ENCODE data around the gene B2M. TPM values are rescaled to one million over a fixed set of nuclear protein-coding genes. Genes with fewer than 3 reads are reported as not detected.
"Not testable (repeated sequence)": the region's sequence is repeated elsewhere in the genome, so short reads cannot be mapped to it uniquely, and the experiment has no call there.

Gene B2M
- total RNA-seq, 1 experiment from 2014 or later, result 792 TPM

GRCh38 chr15:44712346-44713005 lies 1.2 kb downstream of the B2M start:
- peak overlapping the region; percentile 87 for H3K4me3 ChIP-seq
- H3K4me1 ChIP-seq, result 0 out of 2 replicates have a peak, but pooled peaks cover 6% of the 10 kb centered on the region
- H3K27ac ChIP-seq, result peak overlapping the region; percentile 79
- DNase-seq, result peak; percentile 66 to 77
- no peaks in the 10 kb centered on the region for H3K9me3 ChIP-seq (replicated peaks)
- H3K27me3 ChIP-seq, result no peaks in the 10 kb centered on the region
- H3K36me3 ChIP-seq, result peaks cover 26% of the 10 kb centered on the region

DNA sequence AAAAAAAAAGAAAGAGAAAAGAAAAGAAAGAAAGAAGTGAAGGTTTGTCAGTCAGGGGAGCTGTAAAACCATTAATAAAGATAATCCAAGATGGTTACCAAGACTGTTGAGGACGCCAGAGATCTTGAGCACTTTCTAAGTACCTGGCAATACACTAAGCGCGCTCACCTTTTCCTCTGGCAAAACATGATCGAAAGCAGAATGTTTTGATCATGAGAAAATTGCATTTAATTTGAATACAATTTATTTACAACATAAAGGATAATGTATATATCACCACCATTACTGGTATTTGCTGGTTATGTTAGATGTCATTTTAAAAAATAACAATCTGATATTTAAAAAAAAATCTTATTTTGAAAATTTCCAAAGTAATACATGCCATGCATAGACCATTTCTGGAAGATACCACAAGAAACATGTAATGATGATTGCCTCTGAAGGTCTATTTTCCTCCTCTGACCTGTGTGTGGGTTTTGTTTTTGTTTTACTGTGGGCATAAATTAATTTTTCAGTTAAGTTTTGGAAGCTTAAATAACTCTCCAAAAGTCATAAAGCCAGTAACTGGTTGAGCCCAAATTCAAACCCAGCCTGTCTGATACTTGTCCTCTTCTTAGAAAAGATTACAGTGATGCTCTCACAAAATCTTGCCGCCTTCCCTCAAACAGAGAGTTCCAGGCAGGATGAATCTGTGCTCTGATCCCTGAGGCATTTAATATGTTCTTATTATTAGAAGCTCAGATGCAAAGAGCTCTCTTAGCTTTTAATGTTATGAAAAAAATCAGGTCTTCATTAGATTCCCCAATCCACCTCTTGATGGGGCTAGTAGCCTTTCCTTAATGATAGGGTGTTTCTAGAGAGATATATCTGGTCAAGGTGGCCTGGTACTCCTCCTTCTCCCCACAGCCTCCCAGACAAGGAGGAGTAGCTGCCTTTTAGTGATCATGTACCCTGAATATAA lies 2.0 kb downstream of the B2M start:
- Histone ChIP-seq H3K27ac (no peak overlapping the region), H3K4me3 (peak overlapping the region; percentile 87), H3K27me3 (no peaks in the 10 kb centered on the region), H3K4me1 (0 out of 2 replicates have a peak, but pooled peaks cover 6% of the 10 kb centered on the region), H3K36me3 (peaks cover 34% of the 10 kb centered on the region), H3K9me3 (replicated peaks) (no peaks in the 10 kb centered on the region)
- DNase-seq, result peak in 1 of 2 experiments; percentile 47

DNA sequence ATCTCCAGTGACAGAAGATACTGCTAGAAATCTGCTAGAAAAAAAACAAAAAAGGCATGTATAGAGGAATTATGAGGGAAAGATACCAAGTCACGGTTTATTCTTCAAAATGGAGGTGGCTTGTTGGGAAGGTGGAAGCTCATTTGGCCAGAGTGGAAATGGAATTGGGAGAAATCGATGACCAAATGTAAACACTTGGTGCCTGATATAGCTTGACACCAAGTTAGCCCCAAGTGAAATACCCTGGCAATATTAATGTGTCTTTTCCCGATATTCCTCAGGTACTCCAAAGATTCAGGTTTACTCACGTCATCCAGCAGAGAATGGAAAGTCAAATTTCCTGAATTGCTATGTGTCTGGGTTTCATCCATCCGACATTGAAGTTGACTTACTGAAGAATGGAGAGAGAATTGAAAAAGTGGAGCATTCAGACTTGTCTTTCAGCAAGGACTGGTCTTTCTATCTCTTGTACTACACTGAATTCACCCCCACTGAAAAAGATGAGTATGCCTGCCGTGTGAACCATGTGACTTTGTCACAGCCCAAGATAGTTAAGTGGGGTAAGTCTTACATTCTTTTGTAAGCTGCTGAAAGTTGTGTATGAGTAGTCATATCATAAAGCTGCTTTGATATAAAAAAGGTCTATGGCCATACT lies 4.0 kb downstream of the B2M start:
- no peaks in the 10 kb centered on the region for H3K9me3 ChIP-seq (replicated peaks)
- H3K4me1 ChIP-seq, result 0 out of 2 replicates have a peak, but pooled peaks cover 6% of the 10 kb centered on the region
- no peaks in the 10 kb centered on the region for H3K27me3 ChIP-seq
- peaks cover 41% of the 10 kb centered on the region for H3K36me3 ChIP-seq
- H3K27ac ChIP-seq, result no peak overlapping the region
- no peak for DNase-seq
- no peak overlapping the region for H3K4me3 ChIP-seq

- Histone ChIP-seq H3K4me1 (0 out of 2 replicates have a peak, but pooled peaks cover 6% of the 10 kb centered on the region), H3K36me3 (peaks cover 41% of the 10 kb centered on the region), H3K4me3 (no peak overlapping the region), H3K27me3 (no peaks in the 10 kb centered on the region), H3K27ac (no peak overlapping the region), H3K9me3 (replicated peaks) (no peaks in the 10 kb centered on the region)
- DNase-seq, result no peak
Measured at GRCh38 chr15:44715797-44716334, 4.5 kb downstream of the B2M start.

DNA sequence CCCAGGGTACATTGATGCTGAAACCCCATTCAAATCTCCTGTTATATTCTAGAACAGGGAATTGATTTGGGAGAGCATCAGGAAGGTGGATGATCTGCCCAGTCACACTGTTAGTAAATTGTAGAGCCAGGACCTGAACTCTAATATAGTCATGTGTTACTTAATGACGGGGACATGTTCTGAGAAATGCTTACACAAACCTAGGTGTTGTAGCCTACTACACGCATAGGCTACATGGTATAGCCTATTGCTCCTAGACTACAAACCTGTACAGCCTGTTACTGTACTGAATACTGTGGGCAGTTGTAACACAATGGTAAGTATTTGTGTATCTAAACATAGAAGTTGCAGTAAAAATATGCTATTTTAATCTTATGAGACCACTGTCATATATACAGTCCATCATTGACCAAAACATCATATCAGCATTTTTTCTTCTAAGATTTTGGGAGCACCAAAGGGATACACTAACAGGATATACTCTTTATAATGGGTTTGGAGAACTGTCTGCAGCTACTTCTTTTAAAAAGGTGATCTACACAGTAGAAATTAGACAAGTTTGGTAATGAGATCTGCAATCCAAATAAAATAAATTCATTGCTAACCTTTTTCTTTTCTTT lies 5.8 kb downstream of the B2M start:
- DNase-seq, result no peak
- H3K27me3 ChIP-seq, result no peaks in the 10 kb centered on the region
- H3K27ac ChIP-seq, result no peak overlapping the region
- H3K4me3 ChIP-seq, result no peak overlapping the region
- 0 out of 2 replicates have a peak, but pooled peaks cover 6% of the 10 kb centered on the region for H3K4me1 ChIP-seq
- peaks cover 41% of the 10 kb centered on the region for H3K36me3 ChIP-seq
- H3K9me3 ChIP-seq (replicated peaks), result no peaks in the 10 kb centered on the region

GRCh38 chr15:44718180-44718926 lies 7.0 kb downstream of the B2M start:
- Histone ChIP-seq H3K4me1 (0 out of 2 replicates have a peak, but pooled peaks cover 2% of the 10 kb centered on the region), H3K9me3 (replicated peaks) (no peaks in the 10 kb centered on the region), H3K27me3 (no peaks in the 10 kb centered on the region), H3K27ac (no peak overlapping the region), H3K36me3 (peaks cover 41% of the 10 kb centered on the region), H3K4me3 (no peak overlapping the region)
- no peak for DNase-seq

- H3K9me3 ChIP-seq (replicated peaks), result no peaks in the 10 kb centered on the region
- H3K36me3 ChIP-seq, result peaks cover 41% of the 10 kb centered on the region
- H3K4me3 ChIP-seq, result no peak overlapping the region
- no peaks in the 10 kb centered on the region for H3K4me1 ChIP-seq
- no peak overlapping the region for H3K27ac ChIP-seq
- no peak for DNase-seq
- no peaks in the 10 kb centered on the region for H3K27me3 ChIP-seq
Measured at GRCh38 chr15:44718927-44719292, 7.6 kb downstream of the B2M start.

- H3K27ac ChIP-seq, result no peak overlapping the region
- no peak overlapping the region for H3K4me3 ChIP-seq
- no peaks in the 10 kb centered on the region for H3K9me3 ChIP-seq (replicated peaks)
- peaks cover 41% of the 10 kb centered on the region for H3K36me3 ChIP-seq
- peak in 1 of 2 experiments; percentile 20 for DNase-seq
- no peaks in the 10 kb centered on the region for H3K4me1 ChIP-seq
- H3K27me3 ChIP-seq, result no peaks in the 10 kb centered on the region
Measured at GRCh38 chr15:44719293-44719999, 8.1 kb downstream of the B2M start.

DNA sequence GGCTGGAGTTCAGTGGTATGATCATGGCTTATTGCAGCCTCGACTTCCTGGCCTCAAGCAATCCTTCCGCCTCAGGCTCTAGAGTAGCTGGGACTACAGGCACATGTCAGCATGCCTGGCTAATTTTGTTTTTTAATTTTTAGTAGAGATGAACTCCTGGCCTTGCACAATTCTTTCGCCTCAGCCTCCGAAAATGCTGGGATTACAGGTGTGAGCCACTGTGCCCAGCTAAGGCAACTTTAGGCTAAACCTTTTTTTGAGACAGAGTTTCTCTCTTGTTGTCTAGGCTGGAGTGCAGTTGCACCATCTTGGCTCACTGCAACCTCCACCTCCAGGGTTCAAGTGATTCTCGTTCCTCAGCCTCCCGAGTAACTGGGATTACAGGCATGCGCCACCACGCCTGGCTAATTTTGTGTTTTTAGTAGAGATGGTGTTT lies 8.7 kb downstream of the B2M start:
- H3K27ac ChIP-seq; H3K27me3 ChIP-seq; H3K9me3 ChIP-seq (replicated peaks); H3K4me3 ChIP-seq; DNase-seq; H3K4me1 ChIP-seq: not testable (repeated sequence)
- H3K36me3 ChIP-seq, result peaks cover 39% of the 10 kb centered on the region

DNA sequence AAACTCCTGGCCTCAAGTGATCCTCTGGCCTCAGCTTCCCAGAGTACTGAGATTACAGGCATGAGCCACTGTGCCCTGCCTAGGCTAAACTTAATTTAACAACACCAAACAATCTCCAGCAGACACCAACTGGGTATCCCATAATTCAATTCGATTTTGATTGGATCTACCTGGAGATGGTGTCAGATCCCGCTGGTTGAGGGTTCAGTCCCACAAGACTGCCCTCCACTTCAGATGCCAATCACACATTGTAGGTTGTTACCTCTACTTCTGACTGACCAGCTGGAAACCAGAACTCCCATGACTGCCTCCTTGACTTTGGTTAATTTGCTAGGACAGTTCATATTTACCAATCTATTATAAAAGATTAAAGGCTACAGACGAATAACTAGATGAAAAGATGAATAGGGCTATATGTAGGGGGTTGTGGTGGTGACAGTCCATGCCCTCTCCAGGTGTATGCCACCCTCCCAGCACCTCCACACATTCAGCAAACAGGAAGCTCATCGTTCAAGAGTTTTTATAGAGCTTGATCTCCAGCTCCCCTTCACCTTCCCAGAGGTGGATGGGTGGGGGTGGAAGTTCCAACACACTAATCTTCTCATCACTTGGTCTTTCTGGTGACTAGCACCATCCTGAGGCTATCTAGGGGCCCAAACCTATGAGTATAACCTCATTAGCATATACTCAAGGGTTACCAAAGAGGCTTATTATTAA lies 9.3 kb downstream of the B2M start:
- Histone ChIP-seq H3K4me3 (no peak overlapping the region), H3K4me1 (no peaks in the 10 kb centered on the region), H3K27ac (no peak overlapping the region), H3K36me3 (peaks cover 34% of the 10 kb centered on the region), H3K27me3 (no peaks in the 10 kb centered on the region), H3K9me3 (replicated peaks) (no peaks in the 10 kb centered on the region)
- DNase-seq, result no peak

- Histone ChIP-seq H3K36me3 (peaks cover 20% of the 10 kb centered on the region), H3K4me1 (peaks cover 9% of the 10 kb centered on the region), H3K27me3 (no peaks in the 10 kb centered on the region), H3K27ac (no peak overlapping the region), H3K9me3 (replicated peaks) (no peaks in the 10 kb centered on the region), H3K4me3 (no peak overlapping the region)
- no peak for DNase-seq
Measured at GRCh38 chr15:44722011-44722410, 10.7 kb downstream of the B2M start.

DNA sequence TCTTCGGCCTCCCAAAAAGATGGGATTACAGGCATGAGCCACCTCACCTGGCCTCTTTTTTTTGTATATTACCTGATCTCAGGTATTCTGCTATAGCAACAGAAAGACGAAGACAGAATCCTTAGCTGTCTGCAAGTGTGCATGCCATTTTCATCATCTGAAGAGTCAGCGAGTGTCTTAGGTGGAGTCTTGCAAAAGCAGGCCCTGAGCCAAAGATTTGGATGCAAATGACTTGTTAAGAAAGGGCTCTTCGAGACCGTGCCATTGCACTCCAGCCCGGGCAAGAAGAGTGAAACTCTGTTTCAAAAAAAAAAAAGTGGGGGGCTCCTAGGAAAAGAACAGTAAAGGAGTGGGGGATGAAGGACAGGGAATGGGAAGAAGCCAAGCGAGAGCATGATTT lies 14.8 kb downstream of the B2M start:
- H3K36me3 ChIP-seq, result no peaks in the 10 kb centered on the region
- peak overlapping the region; percentile 38 for H3K27ac ChIP-seq
- no peaks in the 10 kb centered on the region for H3K9me3 ChIP-seq (replicated peaks)
- H3K4me3 ChIP-seq, result no peak overlapping the region
- H3K4me1 ChIP-seq, result peaks cover 22% of the 10 kb centered on the region
- no peak for DNase-seq
- H3K27me3 ChIP-seq, result no peaks in the 10 kb centered on the region

Data from SJCRH30 (cell line).